Keratinocyte (primary cell): ENCODE measurements around the gene PSD2.

Experiments
- CTCF ChIP-seq, 3 experiments: IDR thresholded peaks in 1 of 3; conservative IDR thresholded peaks in 1 of 3; optimal IDR thresholded peaks in 1 of 3; 2 replicates in 2 of 3; 3 replicates in 1 of 3; pipeline versions ENCODE3 to v1.5.1; 2011; ENCODE audit warnings: low read length in 3 of 3, mild to moderate bottlenecking in 3 of 3, moderate library complexity in 2 of 3, control low read depth in 1 of 3, inconsistent platforms in 1 of 3; ENCODE audit not compliant: insufficient read depth in 2 of 3; ENCODE audit errors: extremely low read depth in 1 of 3
- EZH2 ChIP-seq: IDR thresholded peaks from one replicate; pipeline ENCODE4 v1.6.1; 2012; ENCODE audit warnings: inconsistent platforms, mild to moderate bottlenecking, low read length, moderate library complexity

GRCh38 chr5:139863361-139863760, 67.8 kb downstream of the PSD2 start:
- no peak for TF ChIP-seq CTCF (optimal IDR thresholded peaks at IDR 0.05 in 1 of 3, IDR thresholded peaks at IDR 0.05 in 1 of 3, conservative IDR thresholded peaks at IDR 0.05 in 1 of 3; ENCODE audit: extremely low read depth in 1 of 3, insufficient read depth in 2 of 3, low read length in 3 of 3)
- TF ChIP-seq EZH2: no peak
